Psoas muscle (tissue), 8 donors: ENCODE measurements around the gene RSPH6A. TPM values are rescaled to one million over a fixed set of nuclear protein-coding genes. Genes with fewer than 3 reads are reported as not detected.

Experiments
- ATAC-seq, 4 donors: fragments of 200-7000 bp; cut with Tn5 transposase; one replicate each; pipeline ENCODE4 v1.9.1; 2020; ENCODE audit warnings: moderate library complexity in 3 of 4, mild to moderate bottlenecking in 2 of 4
- DNase-seq, 2 donors: peaks; one replicate each; pipeline ENCODE4 v3.0.0-alpha.2; 2020
- H3K27ac ChIP-seq: fragments of 200-600 bp; one replicate; pipeline ENCODE4 v1.8.0; 2022
- H3K27me3 ChIP-seq, 3 donors: fragments of 200-600 bp in 1 of 3; one replicate each; pipeline versions ENCODE4 v1.6.1 to v1.8.0; 2013 to 2022; ENCODE audit warnings: low read length in 2 of 3, mild to moderate bottlenecking in 2 of 3, moderate library complexity in 1 of 3; ENCODE audit not compliant: insufficient read depth in 3 of 3
- H3K36me3 ChIP-seq, 2 donors: fragments of 200-600 bp in 1 of 2; one replicate each; pipeline versions ENCODE4 v1.6.1 to v1.8.0; 2013 to 2022; ENCODE audit warnings: low read depth in 1 of 2, mild to moderate bottlenecking in 1 of 2, moderate library complexity in 1 of 2; ENCODE audit not compliant: insufficient read depth in 1 of 2
- H3K4me1 ChIP-seq: fragments of 200-600 bp; one replicate; pipeline ENCODE4 v1.8.0; 2022
- H3K4me3 ChIP-seq: fragments of 200-600 bp; one replicate; pipeline ENCODE4 v1.8.0; 2022; ENCODE audit warnings: mild to moderate bottlenecking
- H3K9me3 ChIP-seq: fragments of 200-600 bp; one replicate; pipeline ENCODE4 v1.8.0; 2022
- CTCF ChIP-seq: fragments of 200-600 bp; IDR thresholded peaks from one replicate; pipeline ENCODE4 v1.8.0; 2022; ENCODE audit warnings: antibody characterized with exemption
- WGBS, 3 donors: extraction: QIAGEN DNeasy Blood & Tissue Kit; methylation state at CpG; one replicate each; pipeline versions ENCODE4 v1.1.6 to v1.1.7; 2013; 5-methylcytosine and 5-hydroxymethylcytosine counted together
- intact Hi-C, 2 donors: fragments of 100-400 bp; cut with DNase I; formaldehyde crosslinking; loops; one replicate each; pipeline versions ENCODE4 v1.11.0 to v1.14.2; 2022
- polyA plus RNA-seq, 3 donors: library from polyadenylated mRNA; stranded (reverse); fragments of 200-250 nt; gene quantifications; one replicate each; pipeline ENCODE4 v1.2.3, GENCODE V29; 2013
- total RNA-seq, 4 donors: library from RNA; stranded (reverse); fragmentation: NEBNext Ultra II Directional in 2 of 4; extraction: Animal tissue kit (Norgen Biotek cat#: 25700) in 2 of 4; gene quantifications; one replicate each; pipeline versions ENCODE4 v1.2.1 to v1.2.4, GENCODE V29; 2021 to 2023
- donor health status: healthy with polysubstance abuse.
- donor health status: DM: no; HTN: no; CAD: no; lungs with moderate emphysema.
- donor health status: Bipolar disorder and iron deficiency.
- donor health status: healthy.
- donor health status: DM: yes; HTN: yes; CAD: no.
- donor health status: DM: no; HTN: no; CAD: no.
- donor health status: DM: no; HTN: no; CAD: no.
- donor health status: DM: yes; HTN: yes; CAD: no.

Gene RSPH6A
- total and polyA plus RNA-seq, 7 donors = 0.03 to 0.15 (median 0.09) TPM; not detected in 3

- H3K4me1 ChIP-seq = peaks cover 58% of the 10 kb centered on the region
- WGBS, 3 donors = 51 to 67% (median 52%) methylated on average over 15 of the region's 15 CpGs
- no peaks in the 10 kb centered on the region for H3K27me3 ChIP-seq
- H3K9me3 ChIP-seq = no peaks in the 10 kb centered on the region
- peak; percentile 69 to 76 (median 76) for ATAC-seq
- H3K27ac ChIP-seq = peak overlapping the region; percentile 70
- peak in 1 of 2 donors; percentile 88 for DNase-seq
- peaks cover 0 to 45% of the 10 kb centered on the region in 2 donors for H3K36me3 ChIP-seq
- intact Hi-C loops = loop anchor here in 1 of 2 donors (10.0 kb wide), 1 partner anchor 1044 kb away; the partner anchor contains the start of gene BCL3
- H3K4me3 ChIP-seq = no peak overlapping the region
- TF ChIP-seq CTCF = no peak
Observed at GRCh38 chr19:45789035-45789786, 25.9 kb downstream of the RSPH6A start.

- 94 to 96% (median 94%) methylated on average over 20 to 21 of the region's 21 CpGs for whole genome bisulfite sequencing, 3 donors
- peaks cover 66% of the 10 kb centered on the region for H3K4me1 ChIP-seq
Observed at GRCh38 chr19:45786533-45786894, 28.6 kb downstream of the RSPH6A start.

GRCh38 chr19:45785781-45786532 is 29.2 kb downstream of the RSPH6A start:
- H3K4me3 ChIP-seq = no peak overlapping the region
- ATAC-seq (no peak), DNase-seq (no peak)
- 57 to 69% (median 68%) methylated on average over 46 to 57 of the region's 57 CpGs for WGBS, 3 donors
- peaks cover 0 to 45% of the 10 kb centered on the region in 2 donors for H3K36me3 ChIP-seq
- H3K9me3 ChIP-seq = no peaks in the 10 kb centered on the region
- TF ChIP-seq CTCF = no peak
- intact Hi-C loops = loop anchor here in 1 of 2 donors (10.0 kb wide), 1 partner anchor 1041 kb away; the partner anchor contains the start of gene BCL3
- H3K27ac ChIP-seq = peak overlapping the region; percentile 48
- peaks cover 61% of the 10 kb centered on the region for H3K4me1 ChIP-seq
- H3K27me3 ChIP-seq = no peaks in the 10 kb centered on the region

More at GRCh38 chr19:45786533-45786894, 28.6 kb downstream of the RSPH6A start:
- Histone ChIP-seq H3K36me3 (peaks cover 0 to 45% of the 10 kb centered on the region in 2 donors), H3K4me3 (no peak overlapping the region), H3K9me3 (no peaks in the 10 kb centered on the region), H3K27ac (no peak overlapping the region), H3K27me3 (no peaks in the 10 kb centered on the region)
- TF ChIP-seq CTCF = no peak
- intact Hi-C loops = loop anchor here in 1 of 2 donors (10.0 kb wide), 1 partner anchor 1042 kb away; the partner anchor contains the start of gene BCL3
- no peak for DNase-seq
- ATAC-seq = no peak

GRCh38 chr19:45785097-45785496 is 30.0 kb downstream of the RSPH6A start:
- intact Hi-C loops = loop anchor here in 1 of 2 donors (10.0 kb wide), 1 partner anchor 1040 kb away; the partner anchor contains the start of gene BCL3

More at GRCh38 chr19:45785097-45785496, 30.0 kb downstream of the RSPH6A start:
- DNase-seq (no peak), ATAC-seq (no peak)
- 26 to 30% (median 29%) methylated on average over 5 of the region's 5 CpGs for WGBS, 3 donors
- Histone ChIP-seq H3K4me1 (peaks cover 63% of the 10 kb centered on the region), H3K27me3 (no peaks in the 10 kb centered on the region), H3K27ac (peak overlapping the region; percentile 98), H3K4me3 (no peak overlapping the region), H3K36me3 (peaks cover 0 to 37% of the 10 kb centered on the region in 2 donors), H3K9me3 (no peaks in the 10 kb centered on the region)
- no peak for TF ChIP-seq CTCF
